HepG2 (cell line): ENCODE data around the gene SYNC. TPM values are rescaled to one million over a fixed set of nuclear protein-coding genes. Genes with fewer than 3 reads are reported as not detected.

ENCODE experiments used
- ATF1 ChIP-seq: IDR thresholded peaks from 2 replicates; pipeline ENCODE4 v1.6.1; 2016; ENCODE audit warnings: mild to moderate bottlenecking, control low read depth
- LCORL ChIP-seq, 2 experiments: fragments of 450-650 bp in 1 of 2; sonication (generic) in 1 of 2; formaldehyde crosslinking in 1 of 2; IDR thresholded peaks; 2 replicates each; pipeline versions ENCODE4 v1.5.0 to v1.6.1; 2017 to 2020; ENCODE audit warnings: antibody characterized with exemption in 1 of 2, missing genetic modification reagents in 1 of 2
- NR2F2 ChIP-seq: IDR thresholded peaks from 2 replicates; pipeline ENCODE4 v1.6.1; 2012; ENCODE audit warnings: low read depth, inconsistent platforms, borderline replicate concordance
- PHF8 ChIP-seq: sonication (generic); formaldehyde crosslinking; IDR thresholded peaks from 2 replicates; pipeline ENCODE4 v1.5.0; 2020; ENCODE audit warnings: missing genetic modification reagents
- SCMH1 ChIP-seq: sonication (generic); formaldehyde crosslinking; IDR thresholded peaks from 2 replicates; pipeline ENCODE4 v1.9.0; 2021; ENCODE audit warnings: missing genetic modification reagents, mild to moderate bottlenecking, borderline replicate concordance
- SP5 ChIP-seq: IDR thresholded peaks from 2 replicates; pipeline ENCODE4 v1.6.1; 2016; ENCODE audit warnings: low read depth, borderline replicate concordance
- SRSF9 ChIP-seq: fragments of 200-400 bp; formaldehyde crosslinking; IDR thresholded peaks from 2 replicates; pipeline ENCODE4 v1.6.1; 2018; ENCODE audit warnings: borderline replicate concordance, mild to moderate bottlenecking, low read depth, low read length; ENCODE audit not compliant: insufficient read depth, poor library complexity, severe bottlenecking
- TOE1 ChIP-seq: sonication (generic); formaldehyde crosslinking; IDR thresholded peaks from 2 replicates; pipeline ENCODE4 v1.4.0; 2020; ENCODE audit warnings: mild to moderate bottlenecking, missing genetic modification reagents
- ZNF160 ChIP-seq: sonication (generic); formaldehyde crosslinking; IDR thresholded peaks from 2 replicates; pipeline ENCODE4 v1.8.0; 2022; ENCODE audit warnings: mild to moderate bottlenecking, inconsistent platforms, missing genetic modification reagents
- ZNF205 ChIP-seq: IDR thresholded peaks from 2 replicates; pipeline ENCODE4 v1.6.1; 2018; ENCODE audit warnings: missing biosample characterization, missing genetic modification reagents
- ZNF30 ChIP-seq: sonication (generic); formaldehyde crosslinking; IDR thresholded peaks from 2 replicates; pipeline ENCODE4 v1.5.0; 2020; ENCODE audit warnings: mild to moderate bottlenecking, missing genetic modification reagents
- ZNF354B ChIP-seq: sonication (generic); formaldehyde crosslinking; IDR thresholded peaks from 2 replicates; pipeline ENCODE4 v1.8.0; 2022; ENCODE audit warnings: mild to moderate bottlenecking, missing genetic modification reagents
- ZNF431 ChIP-seq: sonication (generic); formaldehyde crosslinking; IDR thresholded peaks from 2 replicates; pipeline ENCODE4 v1.9.0; 2022; ENCODE audit warnings: missing genetic modification reagents, low read depth, mild to moderate bottlenecking, borderline replicate concordance
- ZNF652 ChIP-seq: IDR thresholded peaks from 2 replicates; pipeline ENCODE4 v1.6.1; 2016; ENCODE audit warnings: low read depth, borderline replicate concordance
- polyA plus RNA-seq, 8 experiments: library from polyadenylated mRNA; depleted of rRNA in 3 of 8; stranded (reverse) in 7 of 8; unstranded in 1 of 8; fragments of >200 nt; fragmentation: Illumina TruSeq in 4 of 8; extraction: Trizol in 4 of 8; gene quantifications; 2 replicates each; pipeline versions ENCODE4 v1.2.1 to v1.2.3, GENCODE V29; 2011 to 2016; ENCODE audit warnings: low read depth in 4 of 8, missing spikeins in 1 of 8, mixed read lengths in 1 of 8; ENCODE audit not compliant: insufficient read depth in 1 of 8
- total RNA-seq, 5 experiments: library from RNA; depleted of rRNA; stranded (reverse); fragments of >200 nt; fragmentation: Illumina TruSeq; extraction: Trizol; gene quantifications; 2 replicates each; pipeline ENCODE4 v1.2.3, GENCODE V29; 2016; ENCODE audit warnings: low read depth in 1 of 5
- TF ChIP-seq, protein P1 (sequence below): IDR thresholded peaks from 2 replicates; pipeline ENCODE4 v1.6.1; 2016; ENCODE audit warnings: missing biosample characterization, missing genetic modification reagents, low read depth
- TF ChIP-seq, protein P2 (sequence below): IDR thresholded peaks from 2 replicates; pipeline ENCODE4 v1.6.1; 2012; ENCODE audit warnings: low read length, improper control_type of control experiment
- TF ChIP-seq, protein P3 (sequence below): sonication (generic); formaldehyde crosslinking; IDR thresholded peaks from 2 replicates; pipeline ENCODE4 v1.4.0; 2020; ENCODE audit warnings: missing genetic modification reagents
- TF ChIP-seq, protein P4 (sequence below): sonication (generic); formaldehyde crosslinking; IDR thresholded peaks from 2 replicates; pipeline ENCODE4 v1.4.0; 2020; ENCODE audit warnings: missing genetic modification reagents, mild to moderate bottlenecking, borderline replicate concordance
- TF ChIP-seq, protein P5 (sequence below): sonication (generic); formaldehyde crosslinking; conservative IDR thresholded peaks from 2 replicates; pipeline ENCODE4 v1.4.0; 2020; ENCODE audit warnings: missing genetic modification reagents

SYNC gene
- total and polyA plus RNA-seq, 2 of the 13 experiments (the other 11 are each of a cell fraction or from before 2014, with no cell fraction given), result 2.4 to 5.4 TPM

DNA sequence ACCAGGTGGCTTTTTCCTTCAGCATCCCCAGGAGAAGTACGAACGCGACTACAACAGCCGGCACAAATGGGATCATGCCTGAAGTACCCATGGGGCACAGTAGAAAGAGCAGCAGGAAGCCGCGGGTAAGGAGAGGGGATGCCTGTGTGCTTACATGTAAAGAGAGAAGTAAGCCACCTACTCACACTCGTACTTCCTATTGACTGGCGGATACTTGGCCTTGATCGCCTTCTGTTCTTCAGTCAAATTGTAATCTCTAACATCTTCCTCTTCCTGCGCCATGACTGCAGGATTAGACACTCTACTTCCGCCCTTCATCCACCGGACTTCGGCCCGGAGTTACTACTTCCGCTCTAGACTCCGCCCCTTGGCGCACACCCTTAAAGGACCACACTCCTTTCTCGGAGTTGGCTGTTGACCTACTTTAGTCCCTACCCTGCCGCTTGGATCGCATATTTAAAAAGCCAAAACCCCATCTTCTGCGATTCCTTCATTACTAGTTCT is 52.3 kb downstream of the SYNC start, which contains the start of gene ZBTB8OS (continued):
- TF ChIP-seq, protein P1, sequence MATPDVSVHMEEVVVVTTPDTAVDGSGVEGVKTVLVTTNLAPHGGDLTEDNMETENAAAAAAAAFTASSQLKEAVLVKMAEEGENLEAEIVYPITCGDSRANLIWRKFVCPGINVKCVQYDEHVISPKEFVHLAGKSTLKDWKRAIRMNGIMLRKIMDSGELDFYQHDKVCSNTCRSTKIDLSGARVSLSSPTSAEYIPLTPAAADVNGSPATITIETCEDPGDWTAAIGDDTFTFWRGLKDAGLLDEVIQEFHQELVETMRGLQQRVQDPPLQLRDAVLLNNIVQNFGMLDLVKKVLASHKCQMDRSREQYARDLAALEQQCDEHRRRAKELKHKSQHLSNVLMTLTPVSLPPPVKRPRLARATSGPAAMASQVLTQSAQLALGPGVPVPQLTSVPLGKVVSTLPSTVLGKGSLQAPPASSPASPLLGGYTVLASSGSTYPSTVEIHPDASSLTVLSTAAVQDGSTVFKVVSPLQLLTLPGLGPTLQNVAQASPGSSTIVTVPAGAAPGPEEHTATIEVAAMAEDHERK (CRISPR knock-in tag), result no peak
- 0 out of 2 replicates have a peak, but pooled peaks have one; percentile 16 for TF ChIP-seq ZNF205 (CRISPR knock-in tag)
- no peak for TF ChIP-seq SP5 (CRISPR knock-in tag)
- no peak for TF ChIP-seq LCORL (IDR thresholded peaks at IDR 0.05)
- TF ChIP-seq LCORL (CRISPR knock-in tag; IDR thresholded peaks at IDR 0.05), result no peak
- no peak for TF ChIP-seq TOE1
- TF ChIP-seq, protein P2, sequence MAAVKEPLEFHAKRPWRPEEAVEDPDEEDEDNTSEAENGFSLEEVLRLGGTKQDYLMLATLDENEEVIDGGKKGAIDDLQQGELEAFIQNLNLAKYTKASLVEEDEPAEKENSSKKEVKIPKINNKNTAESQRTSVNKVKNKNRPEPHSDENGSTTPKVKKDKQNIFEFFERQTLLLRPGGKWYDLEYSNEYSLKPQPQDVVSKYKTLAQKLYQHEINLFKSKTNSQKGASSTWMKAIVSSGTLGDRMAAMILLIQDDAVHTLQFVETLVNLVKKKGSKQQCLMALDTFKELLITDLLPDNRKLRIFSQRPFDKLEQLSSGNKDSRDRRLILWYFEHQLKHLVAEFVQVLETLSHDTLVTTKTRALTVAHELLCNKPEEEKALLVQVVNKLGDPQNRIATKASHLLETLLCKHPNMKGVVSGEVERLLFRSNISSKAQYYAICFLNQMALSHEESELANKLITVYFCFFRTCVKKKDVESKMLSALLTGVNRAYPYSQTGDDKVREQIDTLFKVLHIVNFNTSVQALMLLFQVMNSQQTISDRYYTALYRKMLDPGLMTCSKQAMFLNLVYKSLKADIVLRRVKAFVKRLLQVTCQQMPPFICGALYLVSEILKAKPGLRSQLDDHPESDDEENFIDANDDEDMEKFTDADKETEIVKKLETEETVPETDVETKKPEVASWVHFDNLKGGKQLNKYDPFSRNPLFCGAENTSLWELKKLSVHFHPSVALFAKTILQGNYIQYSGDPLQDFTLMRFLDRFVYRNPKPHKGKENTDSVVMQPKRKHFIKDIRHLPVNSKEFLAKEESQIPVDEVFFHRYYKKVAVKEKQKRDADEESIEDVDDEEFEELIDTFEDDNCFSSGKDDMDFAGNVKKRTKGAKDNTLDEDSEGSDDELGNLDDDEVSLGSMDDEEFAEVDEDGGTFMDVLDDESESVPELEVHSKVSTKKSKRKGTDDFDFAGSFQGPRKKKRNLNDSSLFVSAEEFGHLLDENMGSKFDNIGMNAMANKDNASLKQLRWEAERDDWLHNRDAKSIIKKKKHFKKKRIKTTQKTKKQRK, result no peak
- TF ChIP-seq, protein P3, sequence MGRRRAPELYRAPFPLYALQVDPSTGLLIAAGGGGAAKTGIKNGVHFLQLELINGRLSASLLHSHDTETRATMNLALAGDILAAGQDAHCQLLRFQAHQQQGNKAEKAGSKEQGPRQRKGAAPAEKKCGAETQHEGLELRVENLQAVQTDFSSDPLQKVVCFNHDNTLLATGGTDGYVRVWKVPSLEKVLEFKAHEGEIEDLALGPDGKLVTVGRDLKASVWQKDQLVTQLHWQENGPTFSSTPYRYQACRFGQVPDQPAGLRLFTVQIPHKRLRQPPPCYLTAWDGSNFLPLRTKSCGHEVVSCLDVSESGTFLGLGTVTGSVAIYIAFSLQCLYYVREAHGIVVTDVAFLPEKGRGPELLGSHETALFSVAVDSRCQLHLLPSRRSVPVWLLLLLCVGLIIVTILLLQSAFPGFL (CRISPR knock-in tag), result no peak
- TF ChIP-seq SRSF9, result no peak
- 0 out of 2 replicates have a peak, but pooled peaks have one; percentile 50 for TF ChIP-seq ZNF431 (CRISPR knock-in tag)
- peak; percentile 96 for TF ChIP-seq ZNF652
- peak; percentile 81; the same call in 1 of the 2 replicates for TF ChIP-seq ATF1 (CRISPR knock-in tag)
- no peak for TF ChIP-seq NR2F2
- peak; percentile 66 for TF ChIP-seq PHF8 (CRISPR knock-in tag)
- no peak for TF ChIP-seq SCMH1
- TF ChIP-seq ZNF30 (CRISPR knock-in tag), result no peak
- TF ChIP-seq ZNF354B (CRISPR knock-in tag), result no peak
- TF ChIP-seq, protein P4, sequence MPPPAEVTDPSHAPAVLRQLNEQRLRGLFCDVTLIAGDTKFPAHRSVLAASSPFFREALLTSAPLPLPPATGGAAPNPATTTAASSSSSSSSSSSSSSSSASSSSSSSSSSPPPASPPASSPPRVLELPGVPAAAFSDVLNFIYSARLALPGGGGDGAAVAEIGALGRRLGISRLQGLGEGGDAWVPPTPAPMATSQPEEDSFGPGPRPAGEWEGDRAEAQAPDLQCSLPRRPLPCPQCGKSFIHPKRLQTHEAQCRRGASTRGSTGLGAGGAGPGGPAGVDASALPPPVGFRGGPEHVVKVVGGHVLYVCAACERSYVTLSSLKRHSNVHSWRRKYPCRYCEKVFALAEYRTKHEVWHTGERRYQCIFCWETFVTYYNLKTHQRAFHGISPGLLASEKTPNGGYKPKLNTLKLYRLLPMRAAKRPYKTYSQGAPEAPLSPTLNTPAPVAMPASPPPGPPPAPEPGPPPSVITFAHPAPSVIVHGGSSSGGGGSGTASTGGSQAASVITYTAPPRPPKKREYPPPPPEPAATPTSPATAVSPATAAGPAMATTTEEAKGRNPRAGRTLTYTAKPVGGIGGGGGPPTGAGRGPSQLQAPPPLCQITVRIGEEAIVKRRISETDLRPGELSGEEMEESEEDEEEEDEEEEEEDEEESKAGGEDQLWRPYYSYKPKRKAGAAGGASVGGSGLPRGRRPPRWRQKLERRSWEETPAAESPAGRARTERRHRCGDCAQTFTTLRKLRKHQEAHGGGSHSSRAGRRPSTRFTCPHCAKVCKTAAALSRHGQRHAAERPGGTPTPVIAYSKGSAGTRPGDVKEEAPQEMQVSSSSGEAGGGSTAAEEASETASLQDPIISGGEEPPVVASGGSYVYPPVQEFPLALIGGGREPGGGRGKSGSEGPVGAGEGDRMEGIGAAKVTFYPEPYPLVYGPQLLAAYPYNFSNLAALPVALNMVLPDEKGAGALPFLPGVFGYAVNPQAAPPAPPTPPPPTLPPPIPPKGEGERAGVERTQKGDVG (CRISPR knock-in tag), result no peak
- no peak for TF ChIP-seq ZNF160 (CRISPR knock-in tag)
- TF ChIP-seq, protein P5, sequence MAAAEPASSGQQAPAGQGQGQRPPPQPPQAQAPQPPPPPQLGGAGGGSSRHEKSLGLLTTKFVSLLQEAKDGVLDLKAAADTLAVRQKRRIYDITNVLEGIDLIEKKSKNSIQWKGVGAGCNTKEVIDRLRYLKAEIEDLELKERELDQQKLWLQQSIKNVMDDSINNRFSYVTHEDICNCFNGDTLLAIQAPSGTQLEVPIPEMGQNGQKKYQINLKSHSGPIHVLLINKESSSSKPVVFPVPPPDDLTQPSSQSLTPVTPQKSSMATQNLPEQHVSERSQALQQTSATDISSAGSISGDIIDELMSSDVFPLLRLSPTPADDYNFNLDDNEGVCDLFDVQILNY (CRISPR knock-in tag), result no peak
